Pulmonary artery endothelial cell (primary cell): ENCODE results near the gene OR5A1. TPM values are rescaled to one million over a fixed set of nuclear protein-coding genes. Genes with fewer than 3 reads are reported as not detected.

Source experiments
- DNase-seq: peaks from one replicate; pipeline ENCODE4 v3.0.0-alpha.2; 2011; ENCODE audit warnings: low read depth, low spot score
- total RNA-seq: library from RNA; depleted of rRNA; stranded (reverse); fragments of >200 nt; gene quantifications from 2 replicates; pipeline ENCODE4 v1.2.3, GENCODE V29; 2014

Gene OR5A1
- total RNA-seq, 1 donor from 2014 or later, result not detected

DNA sequence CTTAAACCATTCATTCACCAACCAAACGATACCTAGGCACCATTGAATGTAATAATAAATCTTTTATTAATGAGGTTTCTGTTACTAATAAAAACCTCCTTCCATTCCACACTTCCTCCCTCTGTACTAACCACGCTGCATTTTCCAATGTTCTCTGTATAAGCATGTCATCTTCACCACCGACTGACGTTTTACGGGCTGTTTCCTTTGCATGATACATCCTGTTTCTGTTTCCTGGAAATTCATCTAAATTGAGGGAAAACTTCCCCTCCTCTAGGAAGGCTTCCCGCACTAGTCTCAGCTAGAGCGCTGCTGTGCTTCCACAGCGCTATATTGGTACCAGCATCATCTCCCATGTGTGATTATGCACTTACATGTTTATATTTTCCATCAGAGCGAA lies 38.9 kb downstream of the OR5A1 start:
- DNase-seq, result no peak

DNA sequence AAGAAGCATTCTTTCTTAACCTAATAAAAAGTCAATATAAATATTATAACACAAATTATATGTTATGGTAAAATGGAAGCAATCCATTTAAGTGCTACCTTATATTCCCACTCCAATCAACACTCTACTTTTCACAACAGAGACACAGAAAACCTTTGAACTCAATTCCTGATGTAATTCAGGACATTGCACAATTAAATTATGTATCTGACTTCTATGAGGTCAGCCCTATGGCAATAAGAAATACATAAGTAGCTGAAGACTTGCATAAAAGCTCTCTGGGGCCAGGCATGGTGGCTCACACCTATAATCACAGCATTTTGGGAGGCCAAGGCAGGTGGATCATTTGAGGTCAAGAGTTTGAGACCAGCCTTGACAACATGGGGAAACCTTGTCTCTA lies 43.6 kb downstream of the OR5A1 start:
- no peak for DNase-seq

DNA sequence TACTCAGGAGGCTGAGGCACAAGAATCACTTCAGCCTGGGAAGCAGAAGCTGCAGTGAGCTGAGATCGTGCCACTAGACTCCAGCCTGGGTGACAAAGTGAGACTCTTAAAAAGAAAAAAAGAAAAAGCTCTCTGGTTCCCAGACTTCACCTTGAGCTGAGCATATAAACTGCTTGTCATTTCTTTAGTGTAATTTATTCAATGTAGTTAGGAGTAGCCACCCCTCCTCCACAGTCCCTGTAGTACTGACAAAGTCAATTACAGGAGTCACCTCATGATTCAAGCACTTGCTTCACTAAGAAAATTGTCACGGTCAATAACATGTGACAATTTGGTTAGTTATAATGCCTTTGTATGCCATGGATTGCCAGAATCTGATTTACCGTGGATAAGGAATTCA lies 44.1 kb downstream of the OR5A1 start:
- no peak for DNase-seq

Other genes starting within 250 kb of the OR5A1 start
- not detected in 2 replicates for gene MPEG1, start 223.5 kb upstream of the OR5A1 start, total RNA-seq
- not detected in 2 replicates for gene OR5AN1, start 77.6 kb upstream of the OR5A1 start, total RNA-seq
- not detected in 2 replicates for gene OR5A2, start 10.1 kb upstream of the OR5A1 start, total RNA-seq
- gene OR4D6, start 20.5 kb downstream of the OR5A1 start, total RNA-seq, result not detected in 2 replicates
- gene OR4D10, start 36.8 kb downstream of the OR5A1 start, total RNA-seq, result not detected in 2 replicates
- gene OR4D11, start 67.1 kb downstream of the OR5A1 start, total RNA-seq, result not detected in 2 replicates
- gene OR4D9, start 75.1 kb downstream of the OR5A1 start, total RNA-seq, result not detected in 2 replicates
- gene OSBP, start 179.3 kb downstream of the OR5A1 start, total RNA-seq, result 33.4 and 36.3 TPM in 2 replicates
- gene PATL1, start 232.6 kb downstream of the OR5A1 start, total RNA-seq, result 5.0 and 5.6 TPM in 2 replicates